ENCODE data around the gene HOXA4.
A peak's percentile ranks its signal among the peaks of the same experiment; 100 is the strongest.

HOXA4 gene

GRCh38 chr7:27113991-27114769 lies 16.4 kb downstream of the HOXA4 start:
- DNase-seq: no peak

DNA sequence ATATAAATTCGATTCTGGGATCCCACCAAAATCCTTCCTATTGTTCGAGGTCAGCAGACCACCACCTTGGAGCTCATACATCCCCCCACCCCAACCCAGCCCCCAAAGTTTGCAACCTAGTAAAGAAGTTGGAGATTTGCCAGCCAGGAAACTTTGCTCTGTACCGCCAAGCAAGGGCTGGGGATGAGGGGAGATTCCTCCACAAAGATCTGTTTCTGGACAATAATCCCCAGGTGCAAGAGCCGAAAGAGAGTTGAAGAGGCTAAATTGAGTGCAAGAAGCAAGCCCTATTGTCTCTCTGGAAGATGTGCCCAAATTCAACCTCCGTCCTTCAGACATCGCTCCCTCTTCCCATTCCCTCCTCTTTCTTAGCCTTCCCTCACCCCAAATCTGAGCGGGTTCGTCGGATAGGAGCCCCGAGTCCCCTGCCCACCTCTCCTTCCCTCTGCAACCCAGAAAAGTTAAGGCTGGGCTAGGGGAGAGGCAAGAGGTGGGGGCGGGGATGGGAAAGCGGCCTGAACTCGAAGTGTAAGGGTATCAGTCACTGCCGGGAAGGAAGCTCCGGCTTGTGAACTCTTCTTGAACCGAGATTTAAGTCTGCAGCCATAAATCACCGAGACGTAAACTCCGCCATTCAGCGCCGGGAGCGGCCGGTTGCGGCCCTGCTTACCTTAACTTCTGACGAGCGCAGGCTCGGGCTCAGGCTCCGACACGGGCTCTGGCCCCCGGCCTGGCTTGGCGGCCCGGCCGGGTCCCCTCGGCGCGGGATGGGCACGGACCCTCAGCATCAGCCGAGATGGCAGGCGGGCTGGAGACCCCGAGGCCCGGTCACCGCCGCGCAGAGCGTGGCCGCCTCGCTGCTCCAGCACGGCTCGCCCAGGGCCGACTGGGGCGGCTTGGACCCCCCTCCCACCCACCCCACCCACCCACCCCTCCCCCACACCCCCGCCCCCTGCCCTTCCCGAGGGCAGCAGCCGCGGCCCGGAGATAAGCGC lies 17.3 kb downstream of the HOXA4 start:
- no peak for DNase-seq

DNA sequence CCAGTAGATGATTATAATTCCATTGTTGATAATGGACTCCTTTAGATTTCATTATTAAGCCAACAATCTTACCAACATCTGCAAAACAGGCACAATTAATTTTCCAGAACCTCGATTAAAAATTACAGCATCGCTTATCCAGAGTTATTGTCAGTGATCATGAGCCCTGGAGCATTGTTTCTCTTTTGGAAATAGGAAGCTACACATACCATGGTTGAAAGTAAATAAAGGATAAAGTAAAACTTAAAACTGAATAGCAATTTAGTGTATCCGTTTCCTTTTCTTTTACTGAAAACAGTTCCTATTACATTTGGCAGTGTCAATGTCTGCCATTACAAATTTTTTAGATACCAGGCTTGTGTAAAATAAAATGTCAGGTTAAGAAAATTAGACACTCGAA lies 18.2 kb downstream of the HOXA4 start:
- no peak for DNase-seq

DNA sequence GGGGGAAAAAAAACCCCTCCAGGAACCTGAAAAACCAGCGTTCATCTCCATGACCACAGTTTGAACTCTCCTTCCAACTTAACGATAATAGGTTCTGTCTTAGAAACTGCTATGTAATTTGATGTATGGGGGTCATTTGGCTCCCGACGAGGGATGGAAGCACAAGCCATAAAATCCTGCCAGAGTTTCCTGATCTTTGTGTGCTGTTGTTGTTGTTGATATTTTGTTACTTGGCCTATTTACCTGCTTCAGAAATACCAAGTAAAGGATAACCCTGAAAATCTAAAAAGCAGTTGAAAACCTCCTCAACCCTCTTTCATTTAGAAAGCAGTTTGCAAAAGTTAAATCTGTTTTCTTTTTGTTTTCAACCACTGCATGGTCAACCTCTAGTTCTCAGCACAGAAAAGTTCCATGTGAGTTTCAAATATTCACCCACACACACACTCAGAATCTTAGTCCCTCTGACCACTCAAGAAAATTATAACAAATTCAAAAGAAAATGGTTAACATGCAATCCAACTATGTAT lies 18.7 kb downstream of the HOXA4 start:
- no peak for DNase-seq

DNA sequence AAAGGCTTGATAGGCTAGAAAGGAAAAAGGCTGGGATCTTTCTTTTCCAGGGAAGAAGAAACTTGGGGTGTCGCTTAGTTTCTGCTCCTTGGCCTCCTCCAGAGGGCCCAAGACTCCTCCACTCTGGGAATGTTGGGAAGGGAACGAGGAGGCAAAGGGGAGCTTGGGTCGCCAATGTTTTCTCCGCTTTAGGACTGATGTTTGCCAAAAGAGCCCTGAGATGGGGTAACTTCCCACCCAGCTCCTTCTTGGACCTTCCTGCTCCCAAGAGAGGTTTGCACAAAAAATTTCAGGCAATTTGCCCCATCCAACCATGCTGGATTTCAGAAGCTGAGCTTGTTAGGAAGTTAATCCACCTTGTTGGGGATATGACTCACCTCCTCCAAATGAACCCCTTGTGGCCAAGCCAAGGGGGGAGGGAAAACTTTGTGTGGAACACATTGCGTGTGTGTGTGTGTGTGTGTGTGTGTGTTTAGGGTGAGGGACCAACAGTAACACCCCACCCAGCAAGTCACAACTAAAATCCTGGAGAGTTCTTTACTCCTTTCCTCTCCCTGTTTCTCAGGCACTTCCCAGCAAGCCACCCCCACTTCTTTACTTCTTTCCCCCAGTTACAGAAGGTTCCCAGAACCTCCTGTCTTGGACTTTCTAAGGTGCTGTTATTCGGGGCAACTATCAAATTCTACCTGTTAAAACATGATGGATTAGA lies 19.4 kb downstream of the HOXA4 start:
- DNase-seq: no peak

DNA sequence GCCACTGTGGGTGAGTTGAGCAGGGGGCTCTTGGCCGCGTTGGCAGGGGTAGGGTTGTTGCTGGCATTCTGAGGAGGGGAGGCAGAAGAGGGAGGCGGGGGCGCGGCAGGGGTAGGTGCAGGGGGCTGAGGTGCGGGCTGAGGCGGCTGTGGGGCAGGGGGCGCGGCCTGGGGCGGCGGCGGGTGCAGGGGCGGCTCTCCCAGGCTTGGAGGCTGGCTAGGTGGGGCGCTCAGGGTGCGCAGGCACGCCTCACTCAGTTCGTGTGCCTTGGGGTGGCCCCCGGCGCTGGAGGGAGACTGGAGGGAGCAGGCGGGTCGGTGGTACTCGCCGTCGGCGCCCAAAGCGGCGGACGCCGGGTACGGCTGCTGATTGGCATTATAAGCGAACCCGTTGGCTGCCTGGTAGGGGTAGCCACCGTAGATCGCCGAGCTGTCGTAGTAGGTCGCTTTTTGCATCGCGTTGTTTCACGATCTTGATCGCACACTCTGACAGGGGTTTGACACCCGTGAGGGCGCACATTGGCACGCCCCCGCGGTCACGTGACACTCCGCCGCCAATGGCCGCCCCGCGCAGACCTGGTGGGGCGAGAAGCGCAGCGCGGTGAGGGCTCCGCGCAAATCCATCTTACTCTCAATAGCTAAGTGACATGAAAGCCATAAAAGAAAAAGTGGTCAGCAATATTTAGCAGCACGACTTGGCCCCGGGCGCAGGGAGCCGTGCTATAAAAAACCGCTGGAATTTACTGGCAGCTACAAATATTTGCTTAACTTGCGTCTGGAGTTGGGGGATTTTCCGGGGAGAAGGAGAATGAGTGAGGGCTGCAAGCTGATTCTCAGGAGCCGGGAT lies 20.1 kb downstream of the HOXA4 start:
- peak; percentile 55 for DNase-seq

DNA sequence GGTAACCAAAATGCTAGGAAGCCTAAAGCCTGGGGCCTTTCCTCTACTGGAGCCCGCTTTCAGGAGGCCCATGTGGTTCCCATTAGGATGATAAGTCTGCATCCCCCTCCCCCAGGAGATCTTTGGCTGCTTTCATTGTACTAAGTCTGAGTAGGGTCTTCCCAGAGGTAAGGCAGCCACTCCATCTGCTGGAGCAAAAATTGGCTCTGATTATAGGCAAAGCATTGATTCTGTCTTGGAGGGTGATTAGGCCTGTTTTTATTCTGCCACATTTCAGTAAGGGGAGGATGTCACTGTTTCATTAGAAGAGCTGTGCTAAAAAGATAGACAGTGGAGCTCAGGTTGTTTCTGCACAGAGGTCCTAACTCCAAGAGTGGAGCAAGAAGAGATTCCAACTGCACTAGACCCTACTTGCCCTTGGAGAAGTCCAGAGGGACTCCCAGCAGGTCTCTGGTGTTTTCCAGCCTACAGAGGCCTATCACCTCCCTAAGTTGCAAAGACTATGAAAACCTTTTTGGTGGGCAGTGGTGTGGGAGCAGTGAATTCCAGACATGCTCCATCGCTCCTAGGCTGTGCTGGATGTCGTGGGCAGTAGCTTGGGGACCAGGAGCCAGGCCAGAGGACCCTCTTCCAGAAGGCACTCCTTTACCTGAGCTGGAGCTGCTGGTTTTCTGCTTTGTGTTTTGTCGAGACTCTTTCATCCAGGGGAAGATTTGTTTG lies 20.9 kb downstream of the HOXA4 start:
- no peak for DNase-seq

GRCh38 chr7:27108390-27109127 lies 22.0 kb downstream of the HOXA4 start:
- no peak for DNase-seq

DNA sequence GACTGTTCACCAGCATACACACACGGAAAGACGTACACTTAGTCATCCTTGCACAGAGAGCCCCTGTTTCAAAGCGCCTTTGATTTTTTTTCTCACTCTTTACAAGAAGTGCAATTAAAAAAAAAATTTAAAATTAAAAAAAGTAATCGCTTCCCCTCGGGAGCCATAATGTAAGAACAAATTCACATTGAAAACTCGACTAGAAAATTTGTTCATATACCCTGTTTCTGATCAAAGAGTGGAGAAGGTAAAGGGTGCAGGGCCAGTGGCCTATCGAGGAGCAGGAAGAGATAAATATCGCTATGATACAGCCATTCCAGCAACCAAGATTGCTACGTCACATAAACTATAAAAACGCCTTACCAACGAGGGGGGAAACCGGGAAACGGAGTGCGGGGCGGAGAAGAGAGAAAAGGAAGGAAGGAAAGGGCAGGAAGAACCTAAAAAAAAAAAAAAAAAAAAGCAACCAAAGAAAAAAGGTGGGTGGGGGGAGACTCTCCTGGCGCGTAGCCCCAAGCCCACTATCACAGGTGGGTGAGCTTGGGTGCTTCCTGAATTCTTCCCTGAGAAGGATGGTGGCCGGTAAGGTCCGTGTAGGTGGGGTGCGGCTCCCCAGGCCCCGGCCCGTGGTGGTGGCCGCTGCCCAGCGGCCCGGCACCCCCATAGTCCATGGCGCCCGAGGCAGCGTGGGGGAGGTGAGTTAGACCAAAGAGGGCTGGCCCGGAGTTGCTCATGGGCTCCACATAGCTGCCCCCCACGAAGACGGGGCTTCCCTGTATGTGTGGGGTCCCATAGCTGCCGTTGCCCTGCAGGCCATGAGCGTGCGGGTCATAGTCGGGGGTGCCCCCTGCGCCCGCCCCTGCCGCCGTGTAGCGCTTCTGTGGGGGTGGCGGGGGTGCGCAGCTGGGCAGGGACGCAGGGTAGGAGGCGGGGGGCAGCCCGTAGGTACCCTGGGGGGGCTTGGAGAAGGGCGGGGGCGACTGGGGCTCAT lies 22.9 kb downstream of the HOXA4 start:
- DNase-seq: no peak

GRCh38 chr7:27106901-27107240 lies 23.7 kb downstream of the HOXA4 start:
- DNase-seq: no peak

- DNase-seq: no peak
Measured at GRCh38 chr7:27106181-27106900, 24.2 kb downstream of the HOXA4 start.

DNA sequence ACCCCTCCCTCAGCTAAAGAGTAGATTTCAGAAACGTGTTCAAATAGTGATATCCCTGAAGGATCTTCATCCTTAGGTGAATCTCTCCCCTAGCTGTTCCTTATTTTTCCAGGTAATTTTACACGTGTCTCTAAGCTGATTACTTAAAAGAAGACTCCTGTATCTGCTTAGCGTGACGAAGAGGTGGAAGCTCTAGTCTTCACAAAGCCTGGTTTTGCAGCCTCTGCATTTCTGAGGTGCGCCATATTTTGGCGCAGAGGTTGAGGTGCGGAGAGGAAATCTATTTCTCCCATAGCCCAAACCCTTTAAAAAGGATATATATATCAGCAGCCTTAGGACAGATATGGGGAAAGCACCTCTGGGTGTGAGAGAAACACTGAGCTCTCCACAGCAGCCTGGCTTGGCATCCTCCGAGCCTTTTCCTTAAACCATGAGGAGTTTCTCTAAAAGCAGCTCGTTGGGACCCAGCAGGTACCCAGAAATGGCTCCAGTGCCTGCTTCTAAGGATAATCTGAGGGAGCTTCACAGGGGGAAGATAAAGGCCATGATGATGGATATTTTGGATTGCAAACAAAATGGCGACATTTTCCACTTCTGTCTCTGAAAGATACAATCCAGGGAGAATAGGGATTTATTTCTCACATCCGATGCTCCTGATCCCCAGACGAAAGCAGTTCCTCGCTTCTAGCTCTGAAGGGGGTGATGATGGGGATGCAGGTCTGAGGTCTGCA lies 25.1 kb downstream of the HOXA4 start:
- DNase-seq: no peak

DNA sequence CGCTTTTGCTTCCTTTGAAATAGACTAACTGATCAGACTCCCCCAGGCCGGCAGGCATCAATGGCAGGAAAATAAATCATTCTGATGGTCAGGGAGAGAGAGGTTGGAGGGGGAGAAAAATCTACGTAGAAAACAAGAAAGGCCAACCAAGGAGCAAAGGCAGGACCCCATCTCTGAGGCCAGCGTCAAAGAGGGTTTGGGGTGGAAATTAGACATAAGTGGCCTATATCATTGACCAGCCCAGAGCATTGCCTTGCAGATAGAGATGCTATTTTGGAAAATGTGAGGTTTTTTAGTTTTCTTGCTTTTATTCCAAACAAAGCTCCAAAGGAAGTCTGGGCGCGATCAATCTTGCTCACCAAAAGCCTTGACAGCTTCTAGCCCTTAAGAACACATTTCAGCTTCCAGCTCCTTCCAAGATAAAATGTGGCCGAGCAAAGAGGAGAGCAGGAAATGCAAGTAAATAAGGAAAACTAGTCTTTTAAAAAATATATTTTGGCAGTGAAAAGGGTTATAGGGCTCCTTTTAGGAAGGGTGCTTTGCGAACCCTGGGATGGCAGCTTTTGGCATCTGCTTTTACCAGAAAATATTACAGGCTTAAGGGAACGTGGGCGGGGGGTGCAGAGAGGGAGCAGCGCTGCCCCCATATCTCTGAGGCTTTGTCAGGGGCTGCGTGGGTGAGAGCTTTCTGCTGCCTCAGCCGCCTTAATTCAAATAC lies 26.1 kb downstream of the HOXA4 start:
- no peak for DNase-seq

- no peak for DNase-seq
Measured at GRCh38 chr7:27103489-27104226, 26.9 kb downstream of the HOXA4 start.

- no peak for DNase-seq
Measured at GRCh38 chr7:27102581-27103442, 27.7 kb downstream of the HOXA4 start, which contains the start of gene HOXA2. Gene HOXA2, minus strand, starts transcription at chr7:27102683. Its CDS starts 183 bp downstream, at chr7:27102500.
